LoVo (cell line): ENCODE results near the gene CDON.
"Not testable (repeated sequence)": the region's sequence is repeated elsewhere in the genome, so short reads cannot be mapped to it uniquely, and the experiment has no call there.

Experiments used
- DNase-seq: peaks from one replicate; pipeline ENCODE4 v3.0.0-alpha.2; 2016; ENCODE audit warnings: low spot score

Gene CDON

DNA sequence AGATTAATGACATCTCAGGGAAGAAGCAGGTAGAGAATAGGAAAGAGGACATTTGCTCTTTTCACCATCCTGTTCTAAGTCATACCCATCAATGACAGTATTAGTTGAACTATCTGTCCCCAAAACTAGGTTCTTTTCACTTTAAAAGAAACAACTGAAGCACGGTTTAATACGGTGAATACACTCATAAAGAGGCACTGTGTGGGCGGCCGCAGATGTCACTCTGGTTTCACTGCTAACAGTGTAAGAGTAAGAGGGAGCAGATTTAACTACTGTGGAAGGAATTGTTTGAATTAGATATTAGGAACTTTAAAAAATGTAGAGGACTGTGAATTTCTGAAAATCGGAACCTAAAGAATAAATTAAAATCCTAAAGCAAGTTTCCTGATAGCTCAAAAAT is 67.4 kb downstream of the CDON start:
- DNase-seq = no peak

DNA sequence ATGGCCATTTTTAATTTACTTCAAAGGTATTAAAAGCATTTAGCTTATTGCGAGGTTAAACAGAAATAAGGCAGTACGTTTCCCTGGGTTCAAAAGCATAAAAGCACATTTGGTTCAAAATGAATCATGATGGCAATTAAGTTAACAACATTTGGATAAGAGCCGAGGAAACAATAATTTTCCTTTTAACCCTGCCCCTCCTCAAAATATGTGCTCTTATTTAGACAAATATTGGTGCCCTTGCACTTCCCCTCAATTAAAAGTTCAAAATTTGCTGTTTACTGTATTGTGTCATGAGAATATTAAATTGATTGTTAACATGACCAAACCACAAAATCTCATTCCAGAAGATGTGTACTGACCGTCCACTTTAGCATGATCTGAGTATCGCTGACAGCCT is 68.2 kb downstream of the CDON start:
- no peak for DNase-seq

DNA sequence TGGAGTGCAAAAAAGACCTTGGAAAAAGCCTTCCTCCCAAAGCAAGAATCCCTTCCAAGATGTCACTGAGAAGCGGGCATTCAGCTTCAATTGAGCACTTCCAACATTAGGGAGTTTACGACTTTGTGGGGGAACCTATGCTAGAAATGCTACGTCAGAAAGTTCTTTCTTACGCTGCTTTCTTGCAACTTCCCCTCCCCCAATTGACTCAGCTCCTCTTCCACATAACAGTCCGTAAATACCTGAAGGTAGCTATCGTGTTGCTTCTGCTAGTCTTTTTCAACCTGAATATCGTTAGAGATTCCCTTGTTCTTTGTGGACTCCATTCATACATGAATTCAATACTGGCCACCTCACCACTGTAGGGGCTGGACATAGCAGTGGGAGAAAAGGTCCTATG is 69.8 kb downstream of the CDON start:
- DNase-seq = no peak

DNA sequence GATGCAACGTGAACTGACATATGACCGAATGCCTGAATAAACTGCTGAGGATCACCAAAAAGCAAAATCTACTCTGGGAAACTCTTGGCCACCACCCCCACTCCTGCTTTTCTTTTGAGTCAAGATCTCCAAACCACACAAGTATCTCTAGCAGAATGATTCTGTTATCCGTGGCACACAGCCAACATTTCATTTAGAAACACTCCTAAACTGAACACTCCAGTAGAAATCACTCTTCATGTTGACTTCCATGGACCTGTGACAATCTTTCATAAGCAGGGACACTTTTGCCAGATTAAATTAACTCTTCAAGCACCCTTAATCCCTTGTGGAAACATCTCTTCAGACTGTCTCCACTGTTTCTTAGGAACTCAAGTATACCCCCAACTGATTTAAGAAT is 72.4 kb downstream of the CDON start:
- no peak for DNase-seq

DNA sequence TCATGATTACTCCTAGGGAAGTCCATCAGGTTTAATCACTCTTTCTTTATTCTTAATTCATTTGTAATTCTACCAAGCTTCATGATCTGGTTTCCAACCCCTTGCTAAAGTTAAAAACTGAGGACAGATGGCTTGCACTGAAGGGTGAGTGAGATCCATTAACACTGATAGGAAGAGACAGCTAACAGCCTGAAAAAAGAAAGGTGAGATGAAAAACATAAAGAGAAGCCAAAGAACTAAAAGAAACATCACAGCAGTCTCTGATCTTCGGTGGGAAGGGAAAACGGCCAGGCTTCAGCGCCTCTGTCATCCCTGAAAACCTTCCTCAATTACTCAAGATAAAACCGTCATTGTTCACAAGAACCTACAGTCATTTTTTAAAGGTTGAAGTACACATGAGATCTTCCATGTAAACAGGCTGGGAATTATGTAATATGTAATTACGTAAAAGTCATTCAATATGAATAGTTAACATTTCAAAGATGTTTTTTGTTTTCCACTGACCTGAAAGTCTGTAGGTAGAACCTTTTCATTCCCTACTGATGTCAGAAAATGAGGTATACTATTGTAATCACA is 75.5 kb downstream of the CDON start:
- DNase-seq = no peak

DNA sequence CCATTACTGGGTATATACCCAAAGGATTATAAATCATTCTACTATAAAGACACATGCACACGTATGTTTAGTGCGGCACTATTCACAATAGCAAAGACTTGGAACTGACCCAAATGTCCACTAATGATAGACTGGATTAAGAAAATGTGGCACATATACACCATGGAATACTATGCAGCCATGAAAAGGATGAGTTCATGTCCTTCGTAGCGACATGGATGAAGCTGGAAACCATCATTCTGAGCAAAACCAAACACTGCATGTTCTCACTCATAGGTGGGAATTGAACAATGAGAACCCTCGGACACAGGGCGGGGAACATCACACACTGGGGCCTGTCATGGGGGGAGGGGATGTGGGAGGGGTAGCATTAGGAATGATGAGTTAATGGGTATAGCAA is 76.7 kb downstream of the CDON start:
- not testable (repeated sequence) for DNase-seq

DNA sequence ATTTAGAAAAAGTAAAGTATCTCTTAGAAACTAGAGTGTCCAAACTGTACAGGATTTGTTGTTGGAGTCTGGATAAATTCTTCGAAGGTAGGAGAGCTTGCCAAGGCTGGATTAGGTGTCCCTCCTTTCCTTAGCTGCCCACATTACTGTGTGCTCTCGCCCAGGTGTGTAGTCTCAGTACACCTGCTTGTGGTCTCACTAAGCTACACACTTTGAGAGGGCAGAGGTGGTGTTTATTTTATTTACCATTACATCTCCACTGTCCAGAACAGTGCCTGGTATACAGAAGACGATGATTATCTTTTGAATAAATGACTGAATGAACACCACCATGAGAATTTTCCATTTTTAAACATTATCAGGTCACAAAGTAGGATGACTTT is 80.3 kb downstream of the CDON start:
- DNase-seq = no peak

DNA sequence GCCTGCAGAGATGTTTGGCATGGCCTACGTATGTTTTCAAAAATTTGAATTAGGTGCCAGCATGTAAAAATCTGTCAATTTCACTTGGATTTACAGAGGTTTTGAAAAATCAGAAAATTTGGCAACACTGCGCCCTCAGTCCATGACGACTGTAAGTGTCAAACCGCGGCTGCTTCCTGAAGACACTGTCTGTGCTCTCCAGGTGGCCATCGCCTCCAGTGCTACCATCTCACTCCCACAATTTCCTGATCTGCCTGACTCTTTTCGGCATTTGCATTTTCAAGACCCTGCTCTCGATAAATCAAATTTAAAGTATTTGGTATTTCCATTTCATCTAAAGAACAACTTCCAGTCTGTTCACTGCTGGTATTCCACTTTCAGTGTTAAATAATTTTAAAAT is 82.2 kb downstream of the CDON start:
- DNase-seq = no peak

DNA sequence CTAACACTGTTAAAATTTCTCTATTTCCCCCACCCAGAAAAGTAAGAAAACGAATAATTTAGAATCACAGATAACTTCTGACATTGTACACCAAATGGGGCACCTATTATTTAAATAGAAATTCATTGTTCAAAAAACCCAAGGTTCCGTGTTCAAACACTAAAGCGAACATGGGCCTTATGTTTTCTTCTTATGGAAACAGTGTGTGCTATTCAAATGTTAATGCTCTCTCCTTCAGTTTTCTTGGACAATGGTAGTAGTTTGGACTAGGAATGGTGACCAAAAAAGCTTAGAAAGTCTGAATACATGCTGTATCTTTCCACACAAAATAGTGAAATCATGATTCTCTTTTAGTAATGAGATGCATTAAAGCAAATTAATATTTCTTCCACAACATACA is 83.2 kb downstream of the CDON start:
- DNase-seq = no peak

DNA sequence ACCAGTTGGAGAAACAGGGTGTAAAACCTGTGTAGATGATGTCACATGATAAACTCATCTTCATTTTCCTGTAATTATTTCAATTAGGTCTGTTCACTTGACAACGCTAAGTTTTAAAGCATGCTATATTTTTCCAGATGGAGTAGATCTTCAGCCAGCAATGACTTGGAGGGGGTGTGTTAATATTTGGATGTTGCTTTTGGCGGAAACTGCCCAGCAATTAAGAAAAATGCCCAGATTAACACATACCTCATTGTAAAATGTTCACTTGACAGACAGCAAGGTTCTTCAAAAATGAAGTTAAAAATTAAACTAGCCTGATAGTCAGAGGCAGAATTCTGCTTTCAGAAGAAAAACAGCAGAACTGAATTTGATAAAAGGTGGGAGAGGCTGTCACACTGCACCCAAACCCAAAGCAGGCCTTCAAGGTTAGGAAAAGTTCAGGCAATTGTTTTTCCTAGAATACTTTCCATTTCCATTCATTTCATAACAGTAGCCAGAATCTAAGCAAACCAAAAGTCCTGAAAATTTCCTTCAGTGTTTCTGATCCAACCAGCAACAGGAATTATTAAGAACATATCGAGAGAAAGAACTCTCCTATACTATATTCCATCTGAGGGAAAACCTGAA is 83.8 kb downstream of the CDON start:
- DNase-seq = no peak

DNA sequence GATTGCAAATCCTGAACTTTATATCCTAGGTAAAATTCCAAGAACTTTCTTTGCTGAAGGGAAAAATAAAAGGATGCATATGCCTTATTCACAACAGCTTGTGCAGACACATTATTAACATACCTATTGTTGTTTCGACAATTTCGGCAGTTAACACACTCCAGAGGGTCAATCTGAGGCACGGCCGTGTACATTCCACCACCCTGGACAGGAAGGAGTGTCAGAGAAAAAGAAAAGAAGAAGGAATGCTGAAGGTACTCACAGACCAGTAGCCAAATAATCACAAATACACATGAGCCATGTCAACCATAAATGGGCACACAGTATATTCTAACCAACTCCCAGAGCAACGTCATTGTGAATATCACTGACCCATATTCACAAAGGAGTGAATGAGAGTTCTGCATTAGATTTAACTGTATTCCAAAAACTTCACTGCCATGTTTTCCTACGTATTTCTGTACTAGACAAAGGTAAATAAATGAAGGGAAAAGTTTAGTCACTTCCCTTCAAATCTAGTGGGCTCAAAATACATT is 84.4 kb downstream of the CDON start:
- no peak for DNase-seq

DNA sequence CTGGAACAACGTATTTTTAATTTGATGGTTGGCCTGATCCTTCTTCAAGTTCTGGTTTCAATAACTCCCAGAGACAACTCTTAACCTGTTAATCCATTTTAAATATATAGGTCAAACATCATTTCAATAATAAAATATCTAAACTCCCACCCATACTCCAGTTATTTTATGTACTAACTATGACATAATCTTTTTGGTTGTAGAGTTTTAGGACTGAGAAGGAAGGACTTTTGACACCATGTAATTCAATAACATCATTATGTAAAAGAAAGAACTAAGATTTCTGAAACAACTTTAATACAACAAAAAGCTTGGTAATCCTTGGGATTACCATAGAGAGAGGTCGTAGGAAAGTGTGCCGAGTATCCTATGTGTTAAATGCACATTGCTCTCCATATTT is 85.3 kb downstream of the CDON start:
- DNase-seq = no peak

DNA sequence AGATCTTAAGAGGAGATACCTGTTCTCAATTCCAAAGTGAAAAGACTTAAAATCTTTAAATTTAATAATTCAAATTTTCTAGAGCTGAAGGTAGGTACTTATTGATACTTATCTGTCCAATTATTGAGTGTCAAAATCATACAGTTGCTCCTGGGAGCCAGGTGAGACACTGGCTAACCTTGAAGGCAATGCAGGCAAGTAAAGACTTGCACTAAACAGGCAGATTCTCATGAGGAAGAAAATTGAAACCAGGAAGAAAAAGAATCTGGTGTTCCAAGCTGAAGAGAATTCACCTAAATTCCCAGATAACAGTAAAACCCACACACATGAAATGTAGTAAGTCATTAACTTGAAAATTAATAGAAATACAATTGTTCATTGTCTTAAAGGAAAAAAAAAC is 86.5 kb downstream of the CDON start:
- DNase-seq = no peak

DNA sequence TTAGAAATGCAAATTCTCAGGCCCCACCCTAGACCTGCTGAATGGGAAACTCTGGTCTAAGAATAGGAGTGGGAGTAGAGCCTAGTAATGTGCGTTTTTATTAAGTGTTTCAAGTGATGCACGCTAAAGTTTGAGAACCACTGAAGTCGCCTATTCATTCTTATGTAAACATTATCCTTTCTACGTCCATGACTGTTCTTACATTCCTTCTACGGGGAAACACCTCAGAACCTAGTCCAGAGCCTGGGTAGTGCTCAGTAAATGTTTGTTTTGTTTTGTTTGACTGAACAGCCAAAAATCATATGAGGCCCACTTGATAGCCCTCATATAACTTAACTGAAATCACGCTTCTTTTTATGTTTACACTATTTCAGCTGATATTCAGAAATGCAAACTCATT is 87.0 kb downstream of the CDON start:
- DNase-seq = no peak

DNA sequence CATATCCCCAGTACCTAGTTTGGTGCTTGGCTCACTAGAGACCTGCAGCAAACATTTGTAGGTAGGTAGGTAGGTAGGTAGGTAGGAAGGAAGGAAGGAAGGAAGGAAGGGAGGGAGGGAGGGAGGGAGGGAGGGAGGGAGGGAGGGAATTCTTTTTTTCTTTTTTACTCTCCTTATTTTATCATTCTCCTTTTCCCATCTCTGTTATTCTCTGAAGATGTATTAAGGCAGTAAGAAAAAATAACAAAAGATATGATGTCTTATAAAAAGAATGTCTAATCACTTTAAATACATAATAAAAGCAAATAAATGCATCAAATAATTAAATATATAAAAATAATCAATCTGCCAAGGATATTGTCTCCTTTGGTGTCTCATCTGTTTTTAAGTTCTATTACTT is 88.4 kb downstream of the CDON start:
- no peak for DNase-seq

DNA sequence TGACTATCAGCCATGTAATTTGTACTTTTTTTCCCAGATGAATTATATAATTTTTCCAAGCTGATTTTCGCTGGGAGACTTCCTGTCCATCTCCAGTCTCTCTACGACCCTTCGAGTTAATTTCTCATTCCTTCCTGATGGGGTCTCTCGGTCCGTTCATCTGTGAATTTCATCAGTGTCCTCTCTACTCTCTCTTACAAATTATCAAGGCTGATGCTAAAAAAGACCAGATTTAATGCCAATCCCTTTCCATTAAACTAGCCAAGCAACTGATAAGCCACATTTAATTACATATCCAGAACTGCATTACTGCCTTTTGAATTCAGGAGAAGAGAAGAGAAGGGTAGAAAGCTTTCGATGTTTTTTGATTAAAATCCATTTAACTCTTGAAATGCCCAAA is 91.0 kb downstream of the CDON start:
- DNase-seq = no peak

DNA sequence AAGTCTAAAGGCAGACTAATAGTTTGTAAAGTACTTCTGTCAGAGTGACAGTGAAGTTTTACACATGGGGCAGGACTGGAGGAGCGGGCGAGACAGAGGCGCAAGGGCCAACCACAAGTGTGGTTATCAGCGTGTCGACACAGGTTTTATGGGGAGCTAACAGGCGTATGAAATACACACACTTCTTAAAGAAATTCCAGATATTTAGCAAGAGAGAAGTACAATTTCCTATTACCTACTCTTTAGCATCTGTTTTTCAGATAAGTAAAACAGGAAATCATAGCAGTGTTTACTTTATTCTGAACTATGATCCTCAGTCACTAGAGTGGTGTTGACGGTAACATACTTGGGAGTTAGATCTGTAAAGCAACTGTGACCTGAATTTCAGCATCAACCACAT is 94.3 kb downstream of the CDON start:
- DNase-seq = no peak

DNA sequence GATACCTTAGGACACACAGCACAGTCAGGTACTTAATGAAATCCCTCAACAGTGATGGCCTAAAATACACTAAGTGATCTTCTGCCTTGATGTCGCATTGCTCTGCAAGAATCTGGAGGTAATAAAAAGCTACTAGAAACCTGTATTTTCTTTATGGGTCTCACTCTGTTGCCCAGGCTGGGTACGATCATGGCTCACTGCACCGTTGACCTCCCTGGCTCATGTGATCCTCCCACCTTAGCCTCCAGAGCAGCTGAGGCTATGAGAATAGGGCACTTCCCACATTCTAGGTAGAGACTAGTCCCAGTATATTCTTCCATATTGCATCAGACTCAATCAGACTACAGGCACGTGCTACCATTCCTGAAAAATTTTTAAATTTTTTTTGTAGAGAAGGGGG is 95.2 kb downstream of the CDON start:
- no peak for DNase-seq

DNA sequence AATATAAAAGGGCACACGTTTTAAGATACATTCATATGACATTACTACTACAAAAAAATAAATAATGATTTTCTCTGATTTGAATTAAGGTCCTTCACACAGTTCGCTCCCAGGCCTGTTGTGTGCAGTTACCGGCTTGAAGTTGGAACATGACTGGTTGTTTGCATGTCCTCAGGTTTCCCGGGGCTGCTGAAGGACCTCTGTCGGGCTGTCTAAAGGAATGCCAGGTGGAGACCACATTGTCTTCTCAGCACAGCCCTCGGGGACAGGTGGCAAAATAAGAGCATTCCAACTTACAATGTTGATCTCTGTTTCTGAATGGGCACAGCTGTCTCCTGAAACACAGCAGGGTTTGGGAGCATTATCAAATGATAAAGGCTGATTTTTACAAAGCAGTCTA is 101.9 kb downstream of the CDON start:
- DNase-seq = no peak

DNA sequence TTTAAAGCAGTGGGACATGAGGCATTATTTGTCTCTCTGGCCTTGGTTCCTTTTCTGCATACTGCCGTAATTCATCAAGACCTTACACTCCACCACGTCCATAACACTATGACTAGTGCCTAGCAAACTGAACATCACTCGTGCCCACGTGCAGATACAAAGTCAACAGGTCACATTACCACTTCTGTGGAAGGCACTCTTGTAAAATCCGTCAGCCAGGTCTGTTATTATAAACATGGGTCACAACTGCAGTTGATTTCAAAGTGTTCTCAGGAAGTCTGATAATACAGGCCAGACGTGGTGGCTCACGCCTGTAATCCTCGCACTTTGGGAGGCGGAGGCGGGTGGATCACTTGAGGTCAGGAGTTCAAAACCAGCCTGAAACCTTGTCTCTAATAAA is 102.7 kb downstream of the CDON start:
- DNase-seq = no peak

DNA sequence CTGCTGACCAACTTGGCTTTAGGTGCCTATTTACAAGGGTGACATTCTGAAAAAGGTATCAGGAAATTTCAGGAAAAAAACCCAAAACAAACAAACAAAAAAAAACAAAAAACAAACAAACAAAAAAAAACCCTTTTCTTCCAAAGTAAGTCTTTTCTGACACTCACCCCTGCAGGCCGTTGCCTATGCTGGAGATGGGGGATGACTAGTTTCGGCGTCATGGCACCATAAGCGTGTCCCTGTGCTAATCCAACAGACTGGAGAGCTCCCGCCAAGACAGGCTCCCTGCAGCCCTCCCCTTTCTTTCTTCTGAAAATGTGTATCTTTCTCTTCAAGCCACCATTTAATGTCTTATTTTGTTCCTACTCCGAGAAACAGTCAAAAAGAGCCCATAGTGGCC is 103.2 kb downstream of the CDON start:
- DNase-seq = no peak

DNA sequence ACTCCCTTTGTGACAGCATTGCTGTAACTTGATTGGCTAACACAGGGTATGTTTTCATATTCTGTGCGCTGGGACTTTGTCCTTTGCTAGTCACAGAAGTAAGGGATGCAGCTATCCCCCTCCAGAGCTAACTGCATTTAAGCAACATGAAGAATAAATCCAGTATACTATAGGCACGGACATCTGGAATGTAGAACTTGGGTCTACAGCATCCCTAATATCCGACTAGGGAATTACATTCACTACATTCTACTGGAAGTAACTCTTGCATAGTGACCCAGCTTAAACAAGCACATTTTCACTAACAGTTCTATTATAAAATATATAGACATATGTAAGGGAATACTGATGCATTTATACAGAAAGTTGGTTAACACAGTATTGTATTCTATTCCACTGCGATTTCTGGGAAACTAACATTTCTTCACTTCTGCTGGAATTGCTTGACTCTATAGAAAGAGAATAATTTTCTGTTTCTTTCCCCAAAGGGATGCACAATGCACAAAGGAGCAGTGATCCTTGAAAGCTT is 103.7 kb downstream of the CDON start:
- DNase-seq = no peak

DNA sequence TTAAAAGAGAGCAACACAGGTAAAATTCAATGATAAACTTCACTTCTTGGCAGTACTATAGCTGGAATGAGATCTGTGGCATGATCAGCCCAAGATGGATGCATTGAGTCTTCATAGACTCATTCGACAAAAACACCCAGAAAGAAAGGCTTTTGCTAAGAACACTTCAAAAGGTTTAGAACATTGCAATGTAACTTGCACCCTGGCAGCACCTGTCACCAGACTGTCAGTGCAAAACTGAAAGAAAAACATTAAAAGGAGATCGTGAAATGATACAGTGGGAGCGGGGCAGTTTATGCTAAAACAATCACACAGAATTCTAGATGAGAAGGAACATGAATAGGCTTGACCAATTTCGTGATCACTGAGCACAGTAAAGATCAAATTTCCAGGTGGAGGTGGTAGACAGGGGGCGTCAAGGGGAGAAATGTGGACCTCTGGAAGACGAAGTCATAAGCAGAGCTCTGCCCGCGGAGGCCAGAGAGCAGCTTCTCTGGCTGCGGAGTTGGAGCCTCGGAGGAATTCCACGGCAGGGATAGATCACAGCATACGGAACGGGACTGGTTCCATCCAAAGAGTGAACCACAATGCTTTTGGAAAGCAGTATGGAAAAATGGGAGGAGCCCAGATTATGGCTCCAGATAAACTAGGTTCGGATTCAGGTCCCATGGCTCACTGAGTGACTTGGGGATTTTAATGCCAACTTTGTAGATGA is 104.9 kb downstream of the CDON start:
- no peak for DNase-seq
